Inflammatory macrophage treated with lipopolysaccharide for 1 hour (primary cell): ENCODE results near the gene NOBOX.
A peak's percentile ranks its signal among the peaks of the same experiment; 100 is the strongest.
"Not testable (repeated sequence)": the region's sequence is repeated elsewhere in the genome, so short reads cannot be mapped to it uniquely, and the experiment has no call there.

Experiments
- DNase-seq, 2 donors: peaks; one replicate each; pipeline ENCODE4 v3.0.0-alpha.2; 2020 to 2022

Gene NOBOX

GRCh38 chr7:144391014-144391413, 12.5 kb downstream of the NOBOX start:
- DNase-seq = no peak

- no peak for DNase-seq
Observed at GRCh38 chr7:144390481-144390880, 13.0 kb downstream of the NOBOX start.

- DNase-seq = no peak
Observed at GRCh38 chr7:144388950-144389349, 14.5 kb downstream of the NOBOX start.

- peak in 1 of 2 donors; percentile 2 for DNase-seq
Observed at GRCh38 chr7:144386741-144387140, 16.8 kb downstream of the NOBOX start.

- no peak for DNase-seq
Observed at GRCh38 chr7:144384555-144385245, 18.8 kb downstream of the NOBOX start.

GRCh38 chr7:144384071-144384470, 19.4 kb downstream of the NOBOX start:
- DNase-seq = no peak

- DNase-seq = no peak
Observed at GRCh38 chr7:144379776-144380384, 23.6 kb downstream of the NOBOX start.

GRCh38 chr7:144378651-144379050, 24.8 kb downstream of the NOBOX start:
- no peak for DNase-seq

- not testable (repeated sequence) for DNase-seq
Observed at GRCh38 chr7:144369221-144369620, 34.3 kb downstream of the NOBOX start.

- DNase-seq = not testable (repeated sequence)
Observed at GRCh38 chr7:144367250-144367649, 36.2 kb downstream of the NOBOX start.

- not testable (repeated sequence) for DNase-seq
Observed at GRCh38 chr7:144365523-144365922, 38.0 kb downstream of the NOBOX start.

- not testable (repeated sequence) for DNase-seq
Observed at GRCh38 chr7:144362061-144362460, 41.4 kb downstream of the NOBOX start.

GRCh38 chr7:144356860-144357259, 46.6 kb downstream of the NOBOX start:
- DNase-seq = not testable (repeated sequence)

- DNase-seq = not testable (repeated sequence)
Observed at GRCh38 chr7:144356185-144356584, 47.3 kb downstream of the NOBOX start.

GRCh38 chr7:144355176-144355822, 48.2 kb downstream of the NOBOX start, which contains the start of gene ARHGEF5:
Gene ARHGEF5 (plus strand): TSS chr7:144355402. CDS start chr7:144362670, 7,268 bp downstream.
- DNase-seq = not testable (repeated sequence)

GRCh38 chr7:144351667-144352066, 51.8 kb downstream of the NOBOX start:
- peak in 1 of 2 donors; percentile 0 for DNase-seq

- not testable (repeated sequence) for DNase-seq
Observed at GRCh38 chr7:144348625-144349024, 54.9 kb downstream of the NOBOX start.
